ENCODE data around the gene MYCBP2.
"Not testable (repeated sequence)": the region's sequence is repeated elsewhere in the genome, so short reads cannot be mapped to it uniquely, and the experiment has no call there.

The MYCBP2 gene

GRCh38 chr13:77338329-77338728 is 11.4 kb upstream of the MYCBP2 start:
- DNase-seq: no peak

GRCh38 chr13:77337159-77337558 is 10.3 kb upstream of the MYCBP2 start:
- no peak for DNase-seq

GRCh38 chr13:77335543-77335942 is 8.6 kb upstream of the MYCBP2 start:
- DNase-seq: no peak

DNA sequence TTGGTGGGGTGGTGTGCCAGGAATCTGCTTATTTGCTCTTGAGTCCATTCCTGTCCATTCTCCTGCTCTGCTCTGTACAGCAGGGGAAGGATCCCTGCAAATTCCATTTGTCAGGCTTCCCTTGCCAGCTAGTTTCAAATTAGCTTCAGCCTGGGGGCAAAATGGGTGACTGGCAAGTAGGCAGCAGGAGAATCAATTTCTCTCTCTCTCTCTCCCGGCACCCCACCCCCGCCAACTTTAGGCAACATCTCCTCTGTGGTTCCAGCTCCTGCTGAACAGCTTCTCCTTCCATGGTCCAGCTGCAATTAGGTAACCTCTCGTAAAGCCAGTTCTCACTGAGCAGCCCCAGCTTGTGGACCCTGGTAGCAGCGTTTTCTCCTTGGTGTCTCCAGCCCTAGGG is 6.7 kb upstream of the MYCBP2 start:
- DNase-seq: no peak

DNA sequence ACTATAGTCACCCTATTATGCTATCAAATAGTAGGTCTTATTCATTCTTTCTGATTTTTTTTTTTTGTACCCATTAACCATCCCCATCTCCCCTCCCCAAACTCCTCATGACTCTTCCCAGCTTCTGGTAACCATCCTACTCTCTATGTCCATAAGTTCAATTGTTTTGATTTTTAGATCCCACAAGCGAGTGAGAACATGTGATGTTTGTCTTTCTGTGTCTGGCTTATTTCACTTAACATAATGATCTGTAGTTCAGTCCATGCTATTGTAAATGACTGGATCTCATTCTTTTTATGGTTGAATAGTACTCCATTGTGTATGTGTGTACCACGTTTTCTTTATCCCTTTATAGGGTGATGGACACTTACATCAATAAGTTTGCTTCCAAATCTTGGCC is 4.5 kb upstream of the MYCBP2 start:
- no peak for DNase-seq

DNA sequence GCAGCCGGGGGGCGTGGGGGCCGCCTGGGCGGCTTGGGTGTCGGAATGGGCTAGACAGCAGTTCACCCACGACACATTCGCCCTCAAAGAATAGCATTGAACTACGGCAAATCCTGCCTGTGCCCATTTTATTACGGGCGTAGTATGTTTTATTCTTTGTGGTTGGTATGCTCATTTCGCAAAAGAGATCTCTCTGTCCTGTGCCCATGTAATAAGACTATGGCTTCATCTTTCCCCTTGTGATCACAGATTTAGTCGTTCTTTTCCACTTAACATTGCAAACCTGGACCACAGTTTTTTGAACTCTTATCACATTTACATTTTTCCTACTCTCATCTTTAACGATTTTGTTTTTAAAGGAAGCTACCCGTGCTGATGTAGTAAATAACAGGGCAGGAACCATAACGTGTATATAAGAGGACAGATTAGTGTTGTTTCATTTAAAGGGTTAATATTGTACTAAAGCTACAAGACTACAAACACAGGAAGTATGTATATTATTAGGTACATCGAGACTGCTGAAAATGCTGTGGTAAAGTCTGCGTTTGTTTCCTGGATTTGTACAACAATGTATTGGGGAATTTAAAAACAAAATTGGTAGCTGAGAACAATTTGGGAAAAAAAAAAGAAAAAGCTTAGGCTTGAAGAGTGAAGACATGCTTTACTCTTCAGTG is 3.2 kb upstream of the MYCBP2 start:
- DNase-seq: peak; percentile 9

- DNase-seq: peak; percentile 82
These were observed 2.4 kb upstream of the MYCBP2 start for GRCh38 chr13:77329133-77329910.

DNA sequence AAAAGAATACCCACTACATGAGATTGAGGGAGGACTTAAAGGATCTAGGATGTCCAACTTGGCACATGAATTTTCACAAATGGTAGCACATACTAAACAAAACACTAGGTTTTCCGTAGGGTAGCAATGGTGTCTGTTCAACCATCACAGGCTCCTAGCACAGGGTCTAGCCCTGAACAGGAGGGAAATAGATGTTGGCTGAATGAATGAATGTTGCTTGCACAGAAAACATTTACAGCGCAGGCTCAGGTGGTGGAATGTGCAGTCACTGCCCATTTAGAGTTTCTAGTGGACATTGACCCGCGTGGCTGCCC is 1.9 kb upstream of the MYCBP2 start:
- DNase-seq: no peak

DNA sequence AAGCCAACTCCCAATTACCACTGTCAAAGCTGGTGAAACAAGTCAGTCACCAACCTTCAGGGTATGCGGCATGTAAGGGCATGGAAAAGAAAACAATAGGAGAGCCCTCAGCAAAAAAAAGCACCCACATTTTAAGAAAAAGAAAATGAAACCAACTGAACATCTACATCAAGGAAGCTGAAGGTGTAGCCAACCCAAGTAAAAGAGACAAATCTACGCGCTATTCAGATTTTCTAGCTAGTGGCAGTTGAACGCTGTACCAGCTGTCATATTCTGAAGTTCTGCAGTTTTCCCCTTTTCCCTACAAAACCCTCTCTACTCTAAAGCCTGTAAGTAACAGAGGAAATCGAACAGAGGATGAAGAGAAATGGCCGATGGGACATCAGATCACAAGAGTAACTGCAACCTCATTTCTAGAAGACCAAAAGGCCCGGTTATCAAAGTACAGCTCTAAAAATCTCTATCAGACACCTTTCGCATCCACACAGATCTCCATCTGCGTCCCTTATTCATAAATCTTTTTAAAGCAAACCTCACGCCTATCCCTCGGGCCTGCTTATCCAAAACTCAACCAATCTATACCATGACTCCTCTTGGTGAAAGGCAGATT is 1.4 kb downstream of the MYCBP2 start:
- DNase-seq: no peak

- no peak for DNase-seq
These were observed 3.0 kb downstream of the MYCBP2 start for GRCh38 chr13:77323858-77324257.

DNA sequence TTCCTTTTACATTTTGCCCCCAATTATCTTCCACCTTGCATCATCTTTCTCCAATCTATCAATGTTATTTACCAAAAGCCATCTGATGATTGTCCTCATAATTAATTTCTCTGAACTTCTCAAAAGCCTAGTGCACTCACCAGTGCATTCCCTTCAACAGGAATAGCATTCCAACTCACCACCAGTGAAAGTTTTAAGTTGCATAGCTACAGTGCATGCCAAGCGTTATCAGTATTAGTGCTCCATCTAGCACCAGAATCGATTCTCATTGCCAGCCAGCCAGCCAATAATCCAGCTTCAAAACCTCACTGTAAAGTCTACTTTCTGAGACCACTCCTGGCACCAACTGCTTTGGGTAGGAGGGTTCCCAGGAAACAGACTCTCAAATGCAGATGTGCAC is 7.4 kb downstream of the MYCBP2 start:
- DNase-seq: no peak

GRCh38 chr13:77318741-77319140 is 8.2 kb downstream of the MYCBP2 start:
- no peak for DNase-seq

DNA sequence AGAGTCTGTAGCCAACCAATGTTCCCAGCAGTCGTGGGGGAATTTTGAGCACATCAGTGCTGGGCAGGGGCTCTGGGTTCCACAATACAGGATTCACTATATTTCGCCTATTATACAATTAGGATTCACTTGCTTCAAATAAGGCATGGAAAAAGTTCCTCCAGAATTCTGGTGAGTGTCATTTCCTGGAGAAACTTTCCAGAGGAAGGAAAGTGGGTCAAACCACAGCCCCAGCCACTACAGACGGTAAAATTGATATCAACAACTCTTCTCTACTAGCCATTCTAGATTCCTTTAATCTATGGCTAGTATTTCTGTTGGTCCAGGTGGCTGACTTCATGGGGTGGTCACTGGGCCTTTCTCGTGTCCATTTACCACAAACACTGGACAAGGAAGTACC is 10.5 kb downstream of the MYCBP2 start:
- DNase-seq: no peak

DNA sequence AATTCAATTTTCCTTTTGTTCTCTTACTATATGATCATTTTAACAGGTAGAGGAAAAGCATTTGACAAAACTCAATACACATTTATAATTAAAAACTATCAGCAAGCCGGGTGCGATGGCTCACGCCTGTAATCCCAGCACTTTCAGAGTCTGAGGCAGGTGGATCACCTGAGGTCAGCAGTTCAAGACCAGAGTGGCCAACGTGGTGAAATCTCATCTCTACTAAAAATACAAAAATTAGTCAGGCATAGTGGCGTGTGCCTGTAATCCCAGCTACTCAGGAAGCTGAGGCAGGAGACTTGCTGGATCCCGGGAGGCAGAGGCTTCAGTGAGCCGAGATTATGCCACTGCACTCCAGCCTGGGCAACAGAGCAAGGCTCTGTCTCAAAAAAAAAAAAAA is 11.4 kb downstream of the MYCBP2 start:
- DNase-seq: not testable (repeated sequence)

DNA sequence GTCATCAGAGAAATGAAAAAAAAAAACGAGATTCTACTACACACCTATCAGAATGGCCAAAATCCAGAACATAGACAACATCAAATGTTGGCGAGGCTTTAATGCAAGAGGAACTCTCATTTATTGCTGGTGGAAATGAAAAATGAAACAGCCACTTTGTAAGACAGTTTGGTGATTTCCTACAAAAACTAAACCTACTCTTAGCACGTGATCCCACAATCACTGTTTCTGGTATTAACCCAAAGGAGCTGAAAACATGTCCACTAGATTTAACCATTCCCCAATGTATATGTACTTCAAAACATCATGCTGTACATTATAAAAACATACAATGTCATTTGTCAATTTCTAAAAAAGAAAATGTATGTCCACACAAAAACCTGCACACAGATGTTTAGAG is 13.0 kb downstream of the MYCBP2 start:
- no peak for DNase-seq

DNA sequence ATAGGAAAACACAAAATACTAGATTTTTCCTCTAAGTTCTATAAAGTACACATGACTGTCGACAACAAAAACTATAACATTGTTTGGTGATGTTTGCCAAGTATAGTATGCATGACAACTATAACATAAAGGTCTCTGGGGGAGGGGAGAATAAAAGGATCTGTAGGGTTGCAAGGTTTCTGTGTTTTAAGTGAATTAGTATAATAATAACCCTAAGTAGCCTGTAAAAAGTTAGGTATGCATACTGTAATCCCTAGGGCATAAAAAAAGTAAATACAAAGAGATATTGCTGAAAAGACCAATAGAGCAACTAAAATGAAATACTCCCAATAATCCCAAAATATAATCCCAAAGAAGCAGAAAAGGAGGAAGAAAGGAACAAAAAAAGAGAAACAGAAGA is 14.6 kb downstream of the MYCBP2 start:
- DNase-seq: no peak

DNA sequence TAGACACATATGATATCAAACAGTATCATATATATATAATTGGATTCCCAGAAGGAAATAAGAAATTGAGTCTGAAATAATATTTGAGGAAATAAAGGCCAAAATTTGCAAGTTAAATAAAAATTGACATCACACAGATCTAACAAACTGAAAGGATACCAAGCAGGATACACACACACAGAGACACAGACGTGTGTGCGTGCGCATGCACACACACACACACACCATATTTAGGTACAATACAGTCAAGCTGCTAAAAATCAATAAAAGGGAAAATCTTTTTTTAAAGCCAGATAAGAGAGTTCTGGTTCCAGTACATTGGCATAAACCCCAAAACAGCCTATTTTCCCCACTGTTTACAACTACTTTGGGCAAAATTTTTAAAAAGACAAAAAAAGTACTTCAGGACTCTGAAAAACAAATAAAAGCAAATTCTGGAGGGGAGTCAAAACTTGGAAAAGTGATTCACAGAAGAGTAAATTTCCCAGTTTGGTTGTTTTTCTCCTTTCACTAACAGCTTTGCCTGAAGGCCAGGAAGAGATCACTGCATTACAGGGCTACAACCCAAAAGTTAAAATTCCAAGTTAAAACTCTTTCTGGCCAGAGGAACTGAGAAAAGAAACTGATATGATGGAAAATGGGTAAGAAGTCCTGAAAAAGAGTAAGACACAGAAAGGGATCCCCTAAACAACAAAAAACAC is 16.2 kb downstream of the MYCBP2 start:
- DNase-seq: no peak

- DNase-seq: no peak
These were observed 16.7 kb downstream of the MYCBP2 start for GRCh38 chr13:77310161-77310560.

- no peak for DNase-seq
These were observed 17.6 kb downstream of the MYCBP2 start for GRCh38 chr13:77309254-77309653.

DNA sequence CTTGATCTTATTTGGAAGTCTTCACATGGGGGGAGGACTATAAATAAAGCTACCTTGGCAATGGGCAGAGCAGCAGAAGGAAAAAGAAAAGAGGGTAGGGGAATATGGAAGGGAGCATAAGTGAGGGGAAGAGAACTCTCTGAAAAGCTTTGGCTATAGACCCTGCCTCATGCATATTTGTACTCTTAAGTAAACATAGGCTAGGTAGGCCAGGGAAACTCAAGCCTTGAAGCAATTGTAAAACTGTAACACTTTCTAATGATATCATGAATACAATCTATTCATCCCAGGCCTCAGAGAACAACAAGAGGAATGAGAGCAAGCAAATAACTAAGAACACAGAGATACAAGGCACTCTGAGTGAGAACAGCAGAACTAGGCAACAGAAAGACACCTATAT is 20.4 kb downstream of the MYCBP2 start:
- no peak for DNase-seq

DNA sequence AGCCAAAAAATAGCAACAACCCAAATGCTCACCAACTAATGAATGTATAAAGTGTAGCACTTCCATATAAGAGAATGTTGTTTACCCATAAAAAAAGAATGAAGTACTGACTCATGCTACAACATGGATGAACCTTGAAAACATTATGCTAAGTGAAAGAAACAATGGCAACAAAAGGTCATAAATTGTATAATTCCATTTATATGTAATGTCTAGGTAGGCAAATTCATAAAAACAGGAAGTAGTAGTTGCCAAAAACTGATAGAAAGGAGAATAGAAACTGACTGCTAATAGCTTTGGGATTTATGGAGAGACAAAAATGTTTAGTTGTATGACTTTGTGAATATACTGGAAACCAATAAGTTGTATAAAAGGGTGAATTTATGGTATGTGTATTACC is 21.6 kb downstream of the MYCBP2 start:
- no peak for DNase-seq

DNA sequence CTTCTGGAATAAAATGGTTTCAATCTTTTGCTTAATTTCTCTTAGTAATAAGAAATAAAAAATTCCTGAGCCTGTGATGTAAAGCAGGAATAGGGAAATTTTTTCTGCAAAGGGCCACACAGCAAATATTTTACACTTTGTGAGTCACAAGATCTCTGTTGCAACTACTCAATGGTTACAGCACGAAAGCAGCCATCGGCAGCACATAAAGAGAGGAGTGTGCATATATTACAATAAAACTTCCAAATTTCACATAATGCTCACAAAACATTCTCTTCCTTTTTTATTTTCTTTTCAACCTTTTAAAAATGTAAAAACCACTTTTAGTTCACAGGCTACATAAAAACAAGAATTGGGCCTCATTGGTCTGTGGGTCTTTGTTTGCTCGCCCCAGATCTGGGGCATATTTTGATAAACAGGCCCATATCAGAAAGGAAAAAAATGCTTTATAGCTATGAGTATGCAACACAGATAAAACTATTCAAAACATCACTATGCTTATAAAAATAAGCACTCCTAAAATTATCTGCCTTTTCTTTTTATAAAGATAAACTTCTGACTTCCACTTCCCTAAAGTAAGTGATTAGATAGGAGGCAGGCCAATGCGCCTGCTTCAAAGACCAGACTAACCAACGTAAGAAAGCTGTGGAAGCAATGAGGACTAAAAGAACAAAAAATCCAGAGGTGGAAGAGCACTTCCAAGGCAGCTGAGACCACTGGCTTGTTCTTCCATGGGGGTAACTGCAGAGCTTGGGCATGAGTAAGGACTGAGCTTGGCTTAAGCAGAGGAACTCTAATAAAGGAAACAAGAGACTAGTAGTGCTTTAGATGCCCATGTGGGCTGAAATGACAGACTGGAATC is 26.5 kb downstream of the MYCBP2 start:
- no peak for DNase-seq

GRCh38 chr13:77299587-77299986 is 27.3 kb downstream of the MYCBP2 start:
- DNase-seq: no peak
